Nephron progenitor cell (in vitro differentiated cells): ENCODE measurements around the gene XRCC4.
"Not testable (repeated sequence)": the region's sequence is repeated elsewhere in the genome, so short reads cannot be mapped to it uniquely, and the experiment has no call there.

Experiments used
- DNase-seq: peaks from one replicate; pipeline ENCODE4 v3.0.0; 2021
- H3K27ac Mint-ChIP-seq: 2 replicates; pipeline ENCODE4 v1.8.0; 2021; ENCODE audit warnings: mild to moderate bottlenecking, moderate library complexity, mixed read lengths
- H3K27me3 Mint-ChIP-seq: 2 replicates; pipeline ENCODE4 v1.8.0; 2021; ENCODE audit warnings: mild to moderate bottlenecking, low read depth, mixed read lengths; ENCODE audit not compliant: poor library complexity
- H3K36me3 Mint-ChIP-seq: 2 replicates; pipeline ENCODE4 v1.8.0; 2021; ENCODE audit warnings: low read depth, mixed read lengths
- H3K4me1 Mint-ChIP-seq: 2 replicates; pipeline ENCODE4 v1.8.0; 2021; ENCODE audit warnings: mixed read lengths
- H3K4me3 Mint-ChIP-seq: 2 replicates; pipeline ENCODE4 v1.8.0; 2021; ENCODE audit warnings: mild to moderate bottlenecking, moderate library complexity, mixed read lengths
- H3K9me3 Mint-ChIP-seq: 2 replicates; pipeline ENCODE4 v1.8.0; 2021; ENCODE audit warnings: mild to moderate bottlenecking, moderate library complexity, mixed read lengths
- CTCF ChIP-seq: fragments of 200-600 bp; sonication (generic); IDR thresholded peaks from 2 replicates; pipeline ENCODE4 v1.5.0; 2021; ENCODE audit warnings: antibody characterized with exemption

The XRCC4 gene

GRCh38 chr5:83066548-83067110 lies 10.7 kb upstream of the XRCC4 start:
- DNase-seq: no peak
- no peak for TF ChIP-seq CTCF
- H3K27ac Mint-ChIP-seq: no peak overlapping the region

GRCh38 chr5:83067377-83067776 lies 10.0 kb upstream of the XRCC4 start:
- H3K4me1 Mint-ChIP-seq: peaks cover 14% of the 10 kb centered on the region

More at GRCh38 chr5:83066548-83067110, 10.7 kb upstream of the XRCC4 start:
- Mint-ChIP-seq H3K36me3 (peaks cover 38% of the 10 kb centered on the region), H3K4me1 (peaks cover 14% of the 10 kb centered on the region), H3K9me3 (no peaks in the 10 kb centered on the region), H3K27me3 (no peaks in the 10 kb centered on the region), H3K4me3 (no peak overlapping the region)

GRCh38 chr5:83069096-83069799 lies 8.1 kb upstream of the XRCC4 start:
- Mint-ChIP-seq H3K9me3 (no peaks in the 10 kb centered on the region), H3K4me1 (peaks cover 19% of the 10 kb centered on the region), H3K27ac (peak overlapping the region; percentile 27), H3K4me3 (no peak overlapping the region), H3K36me3 (peaks cover 56% of the 10 kb centered on the region), H3K27me3 (no peaks in the 10 kb centered on the region)
- TF ChIP-seq CTCF: no peak
- no peak for DNase-seq

More at GRCh38 chr5:83067377-83067776, 10.0 kb upstream of the XRCC4 start:
- H3K27ac Mint-ChIP-seq, H3K9me3 Mint-ChIP-seq, H3K27me3 Mint-ChIP-seq, H3K4me3 Mint-ChIP-seq, DNase-seq: not testable (repeated sequence)
- peaks cover 41% of the 10 kb centered on the region for H3K36me3 Mint-ChIP-seq

- Mint-ChIP-seq H3K4me3 (no peak overlapping the region), H3K27ac (no peak overlapping the region), H3K9me3 (no peaks in the 10 kb centered on the region), H3K4me1 (peaks cover 27% of the 10 kb centered on the region), H3K27me3 (no peaks in the 10 kb centered on the region), H3K36me3 (peaks cover 53% of the 10 kb centered on the region)
- no peak for TF ChIP-seq CTCF
- no peak for DNase-seq
These were observed 5.9 kb upstream of the XRCC4 start for GRCh38 chr5:83071286-83072051.

GRCh38 chr5:83072966-83073365 lies 4.4 kb upstream of the XRCC4 start:
- DNase-seq: no peak
- H3K27me3 Mint-ChIP-seq: no peaks in the 10 kb centered on the region
- no peak for TF ChIP-seq CTCF
- H3K36me3 Mint-ChIP-seq: peaks cover 47% of the 10 kb centered on the region
- no peak overlapping the region for H3K27ac Mint-ChIP-seq
- peaks cover 24% of the 10 kb centered on the region for H3K4me1 Mint-ChIP-seq
- H3K9me3 Mint-ChIP-seq: no peaks in the 10 kb centered on the region
- no peak overlapping the region for H3K4me3 Mint-ChIP-seq

- H3K4me3 Mint-ChIP-seq: peak overlapping the region; percentile 100
- no peak for DNase-seq
- no peaks in the 10 kb centered on the region for H3K9me3 Mint-ChIP-seq
- no peak for TF ChIP-seq CTCF
- peaks cover 30% of the 10 kb centered on the region for H3K36me3 Mint-ChIP-seq
- no peaks in the 10 kb centered on the region for H3K27me3 Mint-ChIP-seq
- H3K27ac Mint-ChIP-seq: peak overlapping the region; percentile 99
- peaks cover 32% of the 10 kb centered on the region for H3K4me1 Mint-ChIP-seq
These were observed 415 bp downstream of the XRCC4 start for GRCh38 chr5:83077662-83078261.
